Stimulated activated CD8-positive, alpha-beta memory T cell treated with anti-CD3 and anti-CD28 coated beads, Interleukin-12 subunit alpha, Interleukin-12 subunit beta, amount 100 ng/mL, for 24 hours (primary cell): Measurements from ENCODE around the gene MOV10L1.
A peak's percentile ranks its signal among the peaks of the same experiment; 100 is the strongest.

ENCODE experiments used
- DNase-seq: peaks from one replicate; pipeline ENCODE4 v3.0.0-alpha.2; 2020; ENCODE audit errors: extremely low read depth

Gene MOV10L1

DNA sequence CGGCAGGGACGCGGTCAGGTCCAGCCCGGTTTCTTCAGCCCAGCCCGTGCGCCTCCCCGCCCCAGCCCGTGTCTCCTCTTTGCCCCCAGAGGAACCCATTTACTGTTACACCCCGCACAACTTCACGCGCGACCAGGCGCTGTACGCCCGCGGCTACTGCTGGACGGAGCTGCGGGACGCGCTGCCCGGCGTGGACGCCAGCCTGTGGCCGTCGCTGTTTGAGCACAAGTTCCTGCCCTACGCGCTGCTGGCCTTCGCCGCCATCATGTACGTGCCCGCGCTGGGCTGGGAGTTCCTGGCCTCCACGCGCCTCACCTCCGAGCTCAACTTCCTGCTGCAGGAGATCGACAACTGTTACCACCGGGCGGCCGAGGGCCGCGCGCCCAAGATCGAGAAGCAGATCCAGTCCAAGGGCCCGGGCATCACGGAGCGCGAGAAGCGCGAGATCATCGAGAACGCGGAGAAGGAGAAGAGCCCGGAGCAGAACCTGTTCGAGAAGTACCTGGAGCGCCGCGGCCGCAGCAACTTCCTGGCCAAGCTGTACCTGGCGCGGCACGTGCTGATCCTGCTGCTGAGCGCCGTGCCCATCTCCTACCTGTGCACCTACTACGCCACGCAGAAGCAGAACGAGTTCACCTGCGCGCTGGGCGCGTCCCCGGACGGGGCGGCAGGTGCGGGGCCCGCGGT lies 87.2 kb downstream of the MOV10L1 start:
- DNase-seq, result no peak

DNA sequence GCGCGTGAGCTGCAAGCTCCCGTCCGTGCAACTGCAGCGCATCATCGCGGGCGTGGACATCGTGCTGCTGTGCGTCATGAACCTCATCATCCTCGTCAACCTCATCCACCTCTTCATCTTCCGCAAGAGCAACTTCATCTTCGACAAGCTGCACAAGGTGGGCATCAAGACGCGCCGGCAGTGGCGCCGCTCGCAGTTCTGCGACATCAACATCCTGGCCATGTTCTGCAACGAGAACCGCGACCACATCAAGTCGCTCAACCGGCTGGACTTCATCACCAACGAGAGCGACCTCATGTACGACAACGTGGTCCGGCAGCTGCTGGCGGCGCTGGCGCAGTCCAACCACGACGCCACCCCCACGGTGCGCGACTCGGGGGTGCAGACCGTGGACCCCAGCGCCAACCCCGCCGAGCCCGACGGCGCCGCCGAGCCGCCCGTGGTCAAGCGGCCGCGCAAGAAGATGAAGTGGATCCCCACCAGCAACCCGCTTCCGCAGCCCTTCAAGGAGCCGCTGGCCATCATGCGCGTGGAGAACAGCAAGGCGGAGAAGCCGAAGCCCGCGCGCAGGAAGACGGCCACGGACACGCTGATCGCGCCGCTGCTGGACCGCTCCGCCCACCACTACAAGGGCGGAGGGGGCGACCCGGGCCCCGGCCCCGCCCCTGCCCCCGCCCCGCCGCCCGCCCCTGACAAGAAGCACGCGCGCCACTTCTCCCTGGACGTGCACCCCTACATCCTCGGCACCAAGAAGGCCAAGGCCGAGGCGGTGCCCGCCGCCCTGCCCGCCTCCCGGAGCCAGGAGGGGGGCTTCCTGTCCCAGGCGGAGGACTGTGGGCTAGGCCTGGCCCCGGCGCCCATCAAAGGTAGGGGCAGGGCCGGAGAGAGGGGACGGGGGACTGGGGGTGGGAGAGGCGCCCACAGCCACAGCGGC lies 88.0 kb downstream of the MOV10L1 start:
- DNase-seq, result no peak

- no peak for DNase-seq
Observed at GRCh38 chr22:50178471-50178864, 88.7 kb downstream of the MOV10L1 start.

GRCh38 chr22:50178871-50179869 lies 89.4 kb downstream of the MOV10L1 start:
- DNase-seq, result no peak

DNA sequence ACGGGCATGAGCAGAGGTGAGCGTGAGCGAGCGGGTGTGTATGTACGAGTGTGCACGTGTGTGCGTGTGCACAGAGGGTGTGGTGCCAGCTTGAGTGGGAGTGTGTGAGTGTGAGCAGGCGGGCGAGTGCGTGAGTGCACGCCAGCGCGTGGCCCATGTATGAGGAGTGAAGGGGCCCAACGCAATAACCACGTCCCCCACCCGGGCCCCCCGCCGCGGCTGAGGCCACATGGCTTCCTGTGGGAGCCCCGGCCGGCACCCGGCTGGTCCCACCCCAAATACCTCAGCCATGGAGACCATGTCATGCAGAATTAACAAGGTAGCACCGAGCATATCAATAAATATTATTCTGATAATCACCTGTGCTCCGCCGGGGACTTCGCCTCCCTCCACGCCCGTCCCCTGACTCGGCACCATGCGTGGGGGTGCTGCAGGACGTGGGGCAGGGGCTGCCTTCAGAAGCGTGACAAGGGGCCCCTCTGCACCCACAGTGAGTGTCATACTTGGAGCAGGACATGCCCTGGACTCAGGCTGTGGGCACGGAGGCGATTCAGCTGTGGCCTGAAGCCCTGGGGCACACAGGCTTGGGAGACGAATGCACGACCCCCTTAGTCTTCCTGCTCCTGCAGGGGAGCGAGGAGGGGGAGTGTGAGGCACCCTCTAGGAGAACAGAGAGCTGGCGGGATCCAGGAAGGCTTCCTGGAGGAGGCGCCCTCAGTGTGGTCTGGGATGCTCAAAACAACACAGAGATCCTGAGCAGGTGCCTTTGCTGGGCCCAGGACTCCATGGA lies 90.3 kb downstream of the MOV10L1 start:
- DNase-seq, result no peak

- no peak for DNase-seq
Observed at GRCh38 chr22:50180727-50181521, 91.1 kb downstream of the MOV10L1 start.

DNA sequence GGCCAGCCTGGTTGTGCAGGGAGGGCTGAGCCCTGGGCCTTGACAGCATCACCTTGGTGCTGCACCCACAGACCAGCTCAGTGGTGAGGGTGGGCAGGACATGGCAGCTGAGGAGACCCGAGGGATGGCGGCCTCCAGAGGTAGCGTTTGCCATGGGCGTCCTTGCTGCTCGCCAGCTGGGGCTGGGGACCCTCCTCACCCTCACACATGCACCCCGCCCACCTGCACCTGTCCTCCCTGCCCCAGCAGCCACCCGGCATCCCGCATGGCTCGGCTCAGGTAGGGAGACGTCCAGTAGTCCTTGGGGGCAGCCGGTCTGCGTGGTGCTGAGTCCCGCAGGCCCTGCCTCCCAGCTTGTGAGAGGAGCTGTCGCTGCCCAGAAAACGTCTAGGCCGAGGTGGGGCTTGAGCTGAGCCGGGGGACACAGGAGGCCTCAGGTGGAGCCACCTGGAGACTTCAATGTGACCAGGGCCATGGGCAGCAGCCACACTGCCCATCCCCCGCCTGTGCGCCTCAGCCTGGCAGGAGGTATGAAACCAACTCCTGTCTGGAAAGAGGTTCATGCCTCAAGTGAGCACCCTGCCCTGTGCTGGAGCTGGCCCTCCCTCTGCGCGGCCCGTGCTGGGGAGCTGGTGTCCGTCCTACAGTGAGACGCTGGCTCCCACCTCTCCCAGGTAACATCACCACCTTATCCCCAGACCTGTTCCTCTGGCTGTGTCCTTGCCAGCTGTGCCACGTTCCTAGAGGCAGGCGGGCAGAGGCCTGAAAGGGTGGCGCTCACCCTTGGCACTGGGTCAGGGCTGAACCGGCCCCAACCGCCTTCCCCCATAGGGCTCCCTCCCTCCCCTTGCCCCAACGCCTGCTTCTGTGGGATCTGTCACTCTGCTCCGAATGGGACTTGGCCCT lies 92.6 kb downstream of the MOV10L1 start:
- no peak for DNase-seq

GRCh38 chr22:50183141-50183971 lies 93.5 kb downstream of the MOV10L1 start:
- no peak for DNase-seq

DNA sequence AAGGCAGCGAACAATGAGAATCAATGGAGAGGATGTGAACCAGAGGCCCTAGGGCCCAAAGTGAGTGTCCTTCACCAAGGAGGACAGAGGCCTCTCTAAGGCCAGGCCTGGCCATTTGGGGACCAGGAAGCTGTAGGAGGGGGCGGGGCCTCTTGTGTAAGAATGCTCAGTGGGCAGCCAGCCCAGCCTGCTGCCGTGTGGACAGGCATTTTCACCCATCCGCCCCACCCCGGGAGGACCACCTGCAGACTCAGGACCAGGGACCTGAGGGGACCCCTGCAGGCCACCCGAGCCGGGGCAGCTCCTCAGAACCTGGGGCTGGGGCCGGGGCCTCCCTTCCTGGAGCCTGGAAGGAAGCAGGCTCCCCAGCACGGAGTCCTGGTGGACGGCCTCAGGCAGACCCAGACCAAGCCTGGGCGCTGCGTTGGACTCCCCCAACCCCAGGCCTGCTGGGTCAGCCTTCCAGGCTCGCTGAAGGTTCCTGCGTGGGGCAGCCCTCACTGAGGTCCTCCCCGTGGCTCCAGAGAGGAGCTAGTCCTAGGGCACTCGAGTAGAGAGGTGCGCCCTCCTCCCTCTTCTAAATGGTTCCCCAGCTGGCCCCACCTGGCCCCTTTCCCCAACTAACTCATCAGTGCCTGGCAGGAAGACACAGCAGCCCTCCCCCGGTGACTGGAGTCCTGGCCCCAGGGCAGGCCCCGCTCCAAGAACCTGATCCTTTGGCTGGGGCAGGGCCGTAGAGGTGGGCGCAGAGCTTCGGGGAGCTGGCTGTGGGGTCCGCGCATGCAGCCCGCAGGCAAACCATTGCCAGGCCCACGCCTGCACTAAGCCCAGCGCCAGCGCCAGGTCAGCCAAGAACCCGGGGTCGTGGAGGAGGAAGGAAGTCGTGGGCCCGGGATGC lies 94.4 kb downstream of the MOV10L1 start:
- no peak for DNase-seq

- no peak for DNase-seq
Observed at GRCh38 chr22:50184902-50185374, 95.1 kb downstream of the MOV10L1 start.

DNA sequence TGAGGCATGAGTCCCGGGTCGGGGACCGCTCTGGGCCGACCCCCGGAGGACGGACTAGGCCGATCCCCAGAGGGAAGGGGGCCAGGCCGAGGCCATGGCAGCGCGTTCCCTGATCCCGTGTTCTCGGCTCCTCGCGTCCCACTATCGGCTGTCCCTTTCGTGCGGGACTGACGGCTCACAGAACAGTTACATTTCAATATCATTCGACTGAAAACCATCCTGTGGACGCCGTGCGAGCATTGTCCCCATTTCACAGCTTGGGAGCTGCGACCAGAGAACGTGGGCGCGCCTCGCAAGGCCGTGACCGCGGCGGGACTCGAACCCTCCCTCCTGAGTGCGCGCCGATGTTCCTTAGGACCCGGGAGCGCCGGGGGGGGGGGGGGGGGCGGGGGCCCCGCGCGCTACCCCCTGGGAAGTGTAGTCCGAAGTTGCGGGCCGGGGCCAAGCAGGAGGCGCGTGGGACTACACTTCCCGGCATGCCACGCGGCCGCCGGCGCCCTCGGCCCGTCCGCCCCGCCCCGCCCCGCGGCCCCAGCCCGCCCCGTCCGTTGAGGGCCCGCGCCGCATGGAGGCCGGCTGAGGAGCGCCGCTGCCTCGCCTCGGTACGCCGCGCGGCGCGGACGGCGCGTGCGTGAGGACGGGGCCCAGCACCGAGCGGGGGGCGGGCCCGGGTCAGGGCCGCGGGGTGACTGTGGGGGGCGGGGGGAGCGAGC lies 95.7 kb downstream of the MOV10L1 start, which contains the start of gene TRABD:
TSS of gene TRABD (plus strand) at position 539 of the 713 bp plus-strand sequence. CDS start 7,148 bp downstream, outside the sequence.
- DNase-seq, result peak; percentile 74

DNA sequence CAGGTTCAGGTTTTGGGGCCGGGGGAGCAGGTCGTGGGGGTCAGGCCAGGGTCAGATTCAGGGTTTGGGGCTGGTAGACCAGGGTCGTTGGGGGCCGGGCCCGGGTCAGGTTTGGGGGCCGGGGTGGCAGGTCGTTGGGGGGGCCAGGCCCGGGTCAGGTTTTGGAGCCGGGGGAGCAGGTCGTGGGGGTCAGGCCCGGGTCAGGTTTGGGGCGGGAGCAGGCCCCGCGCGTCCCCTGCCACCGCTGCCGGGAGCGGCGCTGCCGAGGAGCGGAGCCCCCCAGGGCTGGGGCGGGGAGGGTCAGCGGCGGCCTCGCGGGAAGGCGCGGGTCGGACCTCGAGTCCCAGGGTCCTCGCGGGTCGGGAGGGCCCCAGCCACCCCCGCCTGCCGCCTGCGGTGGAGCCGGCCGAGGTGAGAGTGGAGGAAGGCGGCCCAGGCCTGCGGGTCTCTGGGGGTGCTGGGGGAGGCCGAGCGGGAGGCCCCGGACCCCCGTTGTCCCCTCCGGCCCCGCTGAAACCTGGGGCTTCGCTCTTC lies 96.4 kb downstream of the MOV10L1 start:
- no peak for DNase-seq

- no peak for DNase-seq
Observed at GRCh38 chr22:50186761-50187523, 97.1 kb downstream of the MOV10L1 start.

DNA sequence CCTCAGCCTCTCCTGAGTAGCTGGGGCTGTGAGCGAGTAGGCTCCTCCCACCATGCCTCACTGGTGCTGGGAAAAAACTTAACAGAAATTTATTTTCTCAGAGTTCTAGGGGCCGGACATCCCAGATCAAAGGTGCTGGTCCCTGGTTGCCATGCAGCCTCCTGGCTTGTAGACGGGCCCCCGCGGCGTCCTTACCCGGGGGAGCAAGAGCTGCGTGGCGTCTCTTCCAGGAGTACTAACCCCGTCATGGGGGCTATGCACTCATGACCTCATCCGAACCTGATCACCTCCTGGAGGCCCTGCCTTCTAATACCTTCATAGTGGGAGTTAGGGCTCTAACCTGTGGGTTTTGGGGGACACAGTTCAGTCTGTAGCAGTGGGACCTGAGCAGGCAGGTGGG lies 98.5 kb downstream of the MOV10L1 start:
- DNase-seq, result no peak

DNA sequence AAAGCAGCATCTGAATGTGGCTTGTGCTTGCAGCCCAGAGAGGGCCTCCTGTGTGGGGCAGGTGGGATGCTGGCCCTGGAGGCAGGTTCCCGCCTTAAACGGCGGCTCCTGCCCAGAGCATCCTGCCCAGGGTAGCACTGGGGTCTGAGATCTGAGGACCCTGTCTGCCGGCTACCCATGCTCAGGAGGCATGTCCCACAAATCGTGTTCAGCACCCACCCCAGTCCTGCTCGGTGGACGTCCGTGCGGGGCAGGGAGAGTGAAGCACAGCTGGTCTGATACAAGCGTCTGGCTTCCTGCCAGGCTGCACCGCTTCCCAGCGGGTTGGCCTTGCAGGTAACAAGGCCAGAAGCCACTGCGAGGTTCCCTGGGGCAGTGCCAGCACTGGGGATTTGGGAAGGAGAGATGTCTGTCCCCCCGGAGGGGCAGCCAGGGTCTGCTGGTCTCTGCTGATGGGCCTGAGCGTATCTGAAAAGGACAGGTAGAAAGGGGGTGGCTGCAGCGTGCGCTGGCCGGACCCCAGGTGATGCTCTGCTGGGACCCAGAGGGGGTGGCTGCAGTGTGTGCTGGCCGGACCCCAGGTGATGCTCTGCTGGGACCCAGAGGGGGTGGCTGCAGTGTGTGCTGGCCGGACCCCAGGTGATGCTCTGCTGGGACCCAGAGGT lies 99.5 kb downstream of the MOV10L1 start:
- no peak for DNase-seq
